GM18498 (cell line): ENCODE results near the gene CHIC2.
A peak's percentile ranks its signal among the peaks of the same experiment; 100 is the strongest.

Source experiments
- ATAC-seq: cut with Tn5 transposase; IDR thresholded peaks from one replicate; pipeline ENCODE4 v1.9.1; 2021; ENCODE audit warnings: mild to moderate bottlenecking, moderate library complexity; ENCODE audit not compliant: unreplicated experiment

CHIC2 gene

GRCh38 chr4:54093324-54094240, 29.2 kb upstream of the CHIC2 start:
- ATAC-seq: no peak

- ATAC-seq: no peak
Measured at GRCh38 chr4:54092405-54093323, 28.3 kb upstream of the CHIC2 start.

GRCh38 chr4:54091637-54092404, 27.4 kb upstream of the CHIC2 start:
- ATAC-seq: peak; percentile 79

GRCh38 chr4:54090804-54091623, 26.6 kb upstream of the CHIC2 start:
- ATAC-seq: peak; percentile 67

GRCh38 chr4:54090404-54090803, 26.0 kb upstream of the CHIC2 start:
- no peak for ATAC-seq

GRCh38 chr4:54089875-54090274, 25.5 kb upstream of the CHIC2 start:
- no peak for ATAC-seq

GRCh38 chr4:54085284-54085683, 20.9 kb upstream of the CHIC2 start:
- ATAC-seq: no peak

GRCh38 chr4:54082168-54082567, 17.8 kb upstream of the CHIC2 start:
- ATAC-seq: no peak

GRCh38 chr4:54077812-54078211, 13.4 kb upstream of the CHIC2 start:
- no peak for ATAC-seq

GRCh38 chr4:54076673-54077072, 12.3 kb upstream of the CHIC2 start:
- no peak for ATAC-seq

- ATAC-seq: no peak
Measured at GRCh38 chr4:54074381-54074780, 10.0 kb upstream of the CHIC2 start.

GRCh38 chr4:54073271-54073880, 9.0 kb upstream of the CHIC2 start:
- ATAC-seq: no peak

GRCh38 chr4:54067166-54067565, 2.8 kb upstream of the CHIC2 start:
- ATAC-seq: no peak

- ATAC-seq: no peak
Measured at GRCh38 chr4:54066718-54067129, 2.3 kb upstream of the CHIC2 start.

- ATAC-seq: no peak
Measured at GRCh38 chr4:54066088-54066415, 1.6 kb upstream of the CHIC2 start.

GRCh38 chr4:54065282-54066087, 1.1 kb upstream of the CHIC2 start:
- no peak for ATAC-seq

GRCh38 chr4:54063737-54064316, 578 bp downstream of the CHIC2 start:
- ATAC-seq: peak; percentile 32

- no peak for ATAC-seq
Measured at GRCh38 chr4:54063229-54063628, 1.2 kb downstream of the CHIC2 start.

GRCh38 chr4:54062392-54062791, 2.0 kb downstream of the CHIC2 start:
- no peak for ATAC-seq
